ENCODE measurements around the gene KIF3B.

DNA sequence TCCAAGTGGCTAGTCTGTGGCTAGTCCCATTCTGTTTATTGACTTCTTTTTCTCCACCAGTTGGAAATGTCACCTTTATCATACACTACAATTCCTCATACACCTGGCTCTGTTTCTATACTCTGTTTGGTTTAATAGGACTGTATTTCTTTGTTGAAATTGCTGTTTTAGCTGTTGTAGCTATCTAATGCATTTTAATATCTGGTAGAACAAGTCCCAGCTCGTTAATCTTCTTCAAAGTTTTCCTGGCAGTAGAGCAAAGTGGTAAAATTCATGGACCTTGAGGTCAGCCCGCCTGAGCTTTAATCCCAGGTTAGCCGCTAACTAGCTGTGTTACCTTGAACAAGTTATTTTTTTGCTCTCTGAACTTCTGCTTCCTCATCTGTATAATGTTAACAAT lies 70.8 kb downstream of the KIF3B start:
- TF ChIP-seq POLR2AphosphoS5 (IDR thresholded peaks at IDR 0.05) (no peak), POLR2A (IDR thresholded peaks at IDR 0.05) (no peak), EP300 (IDR thresholded peaks at IDR 0.05; ENCODE audit: low read depth) (no peak)
- TF ChIP-seq, protein P1, sequence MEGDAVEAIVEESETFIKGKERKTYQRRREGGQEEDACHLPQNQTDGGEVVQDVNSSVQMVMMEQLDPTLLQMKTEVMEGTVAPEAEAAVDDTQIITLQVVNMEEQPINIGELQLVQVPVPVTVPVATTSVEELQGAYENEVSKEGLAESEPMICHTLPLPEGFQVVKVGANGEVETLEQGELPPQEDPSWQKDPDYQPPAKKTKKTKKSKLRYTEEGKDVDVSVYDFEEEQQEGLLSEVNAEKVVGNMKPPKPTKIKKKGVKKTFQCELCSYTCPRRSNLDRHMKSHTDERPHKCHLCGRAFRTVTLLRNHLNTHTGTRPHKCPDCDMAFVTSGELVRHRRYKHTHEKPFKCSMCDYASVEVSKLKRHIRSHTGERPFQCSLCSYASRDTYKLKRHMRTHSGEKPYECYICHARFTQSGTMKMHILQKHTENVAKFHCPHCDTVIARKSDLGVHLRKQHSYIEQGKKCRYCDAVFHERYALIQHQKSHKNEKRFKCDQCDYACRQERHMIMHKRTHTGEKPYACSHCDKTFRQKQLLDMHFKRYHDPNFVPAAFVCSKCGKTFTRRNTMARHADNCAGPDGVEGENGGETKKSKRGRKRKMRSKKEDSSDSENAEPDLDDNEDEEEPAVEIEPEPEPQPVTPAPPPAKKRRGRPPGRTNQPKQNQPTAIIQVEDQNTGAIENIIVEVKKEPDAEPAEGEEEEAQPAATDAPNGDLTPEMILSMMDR (IDR thresholded peaks at IDR 0.05): no peak
